Measurements from ENCODE around the gene RASGEF1B. TPM values are rescaled to one million over a fixed set of nuclear protein-coding genes. Genes with fewer than 3 reads are reported as not detected.

Gene RASGEF1B
- total and polyA plus RNA-seq, 12 donors: 1.3 to 8.1 (median 3.4) TPM

DNA sequence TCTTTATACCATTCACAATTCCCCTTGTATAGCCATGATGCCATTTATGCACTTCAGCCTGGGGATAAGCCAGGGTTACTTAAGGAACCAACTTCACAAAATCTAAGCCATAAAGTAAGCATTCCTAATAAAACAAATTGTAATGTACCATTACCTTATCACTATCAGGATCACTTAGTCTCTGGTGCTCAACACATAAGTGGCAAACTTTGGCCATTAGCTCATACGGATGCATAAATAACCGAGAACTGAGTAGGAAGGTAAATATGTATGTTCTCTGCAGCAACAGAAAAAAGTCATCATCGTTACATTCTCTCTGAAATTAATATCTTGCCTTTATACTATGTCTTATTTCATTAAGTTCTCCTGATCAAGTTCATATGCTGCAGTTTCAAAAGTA lies 14.4 kb downstream of the RASGEF1B start:
- intact Hi-C loops (cut with DNase I): no loop called here
- no peak overlapping the region for H3K27ac ChIP-seq
- no peaks in the 10 kb centered on the region for H3K27me3 ChIP-seq
- H3K4me1 ChIP-seq: peaks cover 0 to 11% (median 0%) of the 10 kb centered on the region in 9 donors
- H3K36me3 ChIP-seq: peaks cover 0 to 70% (median 3%) of the 10 kb centered on the region in 9 donors
- no peaks in the 10 kb centered on the region for H3K9me3 ChIP-seq
- DNase-seq (no peak), ATAC-seq (no peak)
- no peak overlapping the region for H3K4me3 ChIP-seq
- 94 to 96% methylated on average over 3 of the region's 3 CpGs for WGBS, 2 donors
- TF ChIP-seq, protein P1, sequence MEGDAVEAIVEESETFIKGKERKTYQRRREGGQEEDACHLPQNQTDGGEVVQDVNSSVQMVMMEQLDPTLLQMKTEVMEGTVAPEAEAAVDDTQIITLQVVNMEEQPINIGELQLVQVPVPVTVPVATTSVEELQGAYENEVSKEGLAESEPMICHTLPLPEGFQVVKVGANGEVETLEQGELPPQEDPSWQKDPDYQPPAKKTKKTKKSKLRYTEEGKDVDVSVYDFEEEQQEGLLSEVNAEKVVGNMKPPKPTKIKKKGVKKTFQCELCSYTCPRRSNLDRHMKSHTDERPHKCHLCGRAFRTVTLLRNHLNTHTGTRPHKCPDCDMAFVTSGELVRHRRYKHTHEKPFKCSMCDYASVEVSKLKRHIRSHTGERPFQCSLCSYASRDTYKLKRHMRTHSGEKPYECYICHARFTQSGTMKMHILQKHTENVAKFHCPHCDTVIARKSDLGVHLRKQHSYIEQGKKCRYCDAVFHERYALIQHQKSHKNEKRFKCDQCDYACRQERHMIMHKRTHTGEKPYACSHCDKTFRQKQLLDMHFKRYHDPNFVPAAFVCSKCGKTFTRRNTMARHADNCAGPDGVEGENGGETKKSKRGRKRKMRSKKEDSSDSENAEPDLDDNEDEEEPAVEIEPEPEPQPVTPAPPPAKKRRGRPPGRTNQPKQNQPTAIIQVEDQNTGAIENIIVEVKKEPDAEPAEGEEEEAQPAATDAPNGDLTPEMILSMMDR (IDR thresholded peaks at IDR 0.05): no peak

- H3K4me1 ChIP-seq: peaks cover 0 to 11% (median 0%) of the 10 kb centered on the region in 9 donors
- intact Hi-C loops (cut with DNase I): no loop called here
- TF ChIP-seq, protein P1 (IDR thresholded peaks at IDR 0.05): no peak
- H3K4me3 ChIP-seq: no peak overlapping the region
- DNase-seq: no peak
- WGBS, 2 donors: 92 to 96% methylated on average over 2 of the region's 2 CpGs
- no peaks in the 10 kb centered on the region for H3K9me3 ChIP-seq
- no peak overlapping the region for H3K27ac ChIP-seq
- H3K27me3 ChIP-seq: no peaks in the 10 kb centered on the region
- H3K36me3 ChIP-seq: peaks cover 0 to 84% (median 3%) of the 10 kb centered on the region in 9 donors
- no peak for ATAC-seq
These were observed 15.8 kb downstream of the RASGEF1B start for GRCh38 chr4:81455897-81456296.

GRCh38 chr4:81454948-81455347 lies 16.8 kb downstream of the RASGEF1B start:
- 85 to 86% methylated on average over 2 of the region's 2 CpGs for WGBS, 2 donors
- no peaks in the 10 kb centered on the region for H3K27me3 ChIP-seq
- ATAC-seq (no peak), DNase-seq (no peak)
- H3K4me1 ChIP-seq: peaks cover 0 to 11% (median 0%) of the 10 kb centered on the region in 9 donors
- H3K27ac ChIP-seq: no peak overlapping the region
- TF ChIP-seq, protein P1 (IDR thresholded peaks at IDR 0.05): no peak
- intact Hi-C loops (cut with DNase I): no loop called here
- no peak overlapping the region for H3K4me3 ChIP-seq
- no peaks in the 10 kb centered on the region for H3K9me3 ChIP-seq
- H3K36me3 ChIP-seq: peaks cover 0 to 93% (median 3%) of the 10 kb centered on the region in 9 donors

GRCh38 chr4:81454499-81454898 lies 17.2 kb downstream of the RASGEF1B start:
- WGBS, 2 donors: 57 to 71% methylated on average over 5 of the region's 5 CpGs
- peaks cover 0 to 94% (median 3%) of the 10 kb centered on the region in 9 donors for H3K36me3 ChIP-seq

More at GRCh38 chr4:81454499-81454898, 17.2 kb downstream of the RASGEF1B start:
- DNase-seq (no peak), ATAC-seq (no peak)
- Histone ChIP-seq H3K9me3 (no peaks in the 10 kb centered on the region), H3K27ac (no peak overlapping the region), H3K4me1 (peaks cover 0 to 11% (median 0%) of the 10 kb centered on the region in 9 donors), H3K27me3 (no peaks in the 10 kb centered on the region), H3K4me3 (no peak overlapping the region)
- TF ChIP-seq, protein P1 (IDR thresholded peaks at IDR 0.05): no peak
- intact Hi-C loops (cut with DNase I): no loop called here
